Vagina (tissue), 2 donors: ENCODE results near the gene SLC2A11.

Experiments used
- CTCF ChIP-seq, 3 experiments: fragments of 450-650 bp in 2 of 3; fragments of 200-600 bp in 1 of 3; sonication (generic) in 1 of 3; IDR thresholded peaks; one replicate each; pipeline ENCODE4 v1.5.1; 2017 to 2019; ENCODE audit warnings: antibody characterized with exemption in 3 of 3, mild to moderate bottlenecking in 2 of 3, moderate library complexity in 2 of 3
- POLR2A ChIP-seq, 2 donors: fragments of 450-650 bp; IDR thresholded peaks; one replicate each; pipeline ENCODE4 v1.6.1; 2017; ENCODE audit warnings: antibody characterized with exemption in 2 of 2, mild to moderate bottlenecking in 2 of 2, moderate library complexity in 2 of 2
- POLR2AphosphoS5 ChIP-seq, 2 donors: sonication (generic); formaldehyde crosslinking; IDR thresholded peaks; one replicate each; pipeline ENCODE4 v1.9.0; 2017; ENCODE audit warnings: antibody characterized with exemption in 2 of 2, mild to moderate bottlenecking in 2 of 2, low read depth in 1 of 2; ENCODE audit not compliant: insufficient read depth in 1 of 2

GRCh38 chr22:23912293-23912903 lies 54.7 kb downstream of the SLC2A11 start:
- TF ChIP-seq CTCF (IDR thresholded peaks at IDR 0.05) = no peak
- TF ChIP-seq POLR2AphosphoS5 (IDR thresholded peaks at IDR 0.05; ENCODE audit: insufficient read depth in 1 of 2, low read depth in 1 of 2) = no peak
- no peak for TF ChIP-seq POLR2A (IDR thresholded peaks at IDR 0.05)
